ENCODE measurements around the gene CEP89.
"Not testable (repeated sequence)": the region's sequence is repeated elsewhere in the genome, so short reads cannot be mapped to it uniquely, and the experiment has no call there.

CEP89 gene

GRCh38 chr19:32890841-32891240 is 80.9 kb downstream of the CEP89 start:
- no peak for DNase-seq

GRCh38 chr19:32890326-32890725 is 81.4 kb downstream of the CEP89 start:
- no peak for DNase-seq

- DNase-seq: no peak
Measured at GRCh38 chr19:32889137-32889934, 82.4 kb downstream of the CEP89 start.

- DNase-seq: no peak
Measured at GRCh38 chr19:32887572-32888215, 84.1 kb downstream of the CEP89 start.

GRCh38 chr19:32886241-32886640 is 85.5 kb downstream of the CEP89 start:
- no peak for DNase-seq

GRCh38 chr19:32885255-32885654 is 86.5 kb downstream of the CEP89 start:
- not testable (repeated sequence) for DNase-seq

- no peak for DNase-seq
Measured at GRCh38 chr19:32881766-32882165, 90.0 kb downstream of the CEP89 start.

GRCh38 chr19:32880622-32881021 is 91.1 kb downstream of the CEP89 start:
- no peak for DNase-seq

- no peak for DNase-seq
Measured at GRCh38 chr19:32879741-32880140, 92.0 kb downstream of the CEP89 start.

GRCh38 chr19:32878988-32879387 is 92.8 kb downstream of the CEP89 start:
- DNase-seq: no peak

- no peak for DNase-seq
Measured at GRCh38 chr19:32877977-32878745, 93.6 kb downstream of the CEP89 start.

GRCh38 chr19:32877323-32877912 is 94.3 kb downstream of the CEP89 start:
- no peak for DNase-seq

GRCh38 chr19:32876919-32877285 is 94.9 kb downstream of the CEP89 start:
- no peak for DNase-seq

- no peak for DNase-seq
Measured at GRCh38 chr19:32876236-32876918, 95.4 kb downstream of the CEP89 start.

- no peak for DNase-seq
Measured at GRCh38 chr19:32875428-32875827, 96.3 kb downstream of the CEP89 start.

- no peak for DNase-seq
Measured at GRCh38 chr19:32874605-32875004, 97.2 kb downstream of the CEP89 start.

- DNase-seq: peak; percentile 4 to 21
Measured at GRCh38 chr19:32873247-32873959, 98.4 kb downstream of the CEP89 start.

GRCh38 chr19:32872391-32872790 is 99.4 kb downstream of the CEP89 start:
- DNase-seq: no peak

- no peak for DNase-seq
Measured at GRCh38 chr19:32870981-32871451, 100.7 kb downstream of the CEP89 start.

- no peak for DNase-seq
Measured at GRCh38 chr19:32869966-32870573, 101.7 kb downstream of the CEP89 start.

GRCh38 chr19:32869369-32869965 is 102.3 kb downstream of the CEP89 start, which contains the start of gene SLC7A9:
Gene SLC7A9 (minus strand): TSS chr19:32869767. CDS start chr19:32868534, 1,233 bp downstream.
- no peak for DNase-seq

Data from activated CD4-positive, alpha-beta T cell treated with anti-CD3 and anti-CD28 coated beads, Interleukin-2, amount 50 U/mL, for 48 hours (primary cell).